Fibroblast of pulmonary artery (primary cell): ENCODE measurements around the gene HIKESHI.
A peak's percentile ranks its signal among the peaks of the same experiment; 100 is the strongest.
"Not testable (repeated sequence)": the region's sequence is repeated elsewhere in the genome, so short reads cannot be mapped to it uniquely, and the experiment has no call there.

Experiments
- DNase-seq: peaks from one replicate; pipeline ENCODE4 v3.0.0-alpha.2; 2010; ENCODE audit warnings: low read depth
- H3K4me3 ChIP-seq: replicated peaks from 2 replicates; pipeline ENCODE4 v1.5.1; 2011; ENCODE audit warnings: low read depth, mild to moderate bottlenecking, control low read depth, low read length, moderate library complexity
- CTCF ChIP-seq: IDR thresholded peaks from 2 replicates; pipeline ENCODE4 v1.5.1; 2011; ENCODE audit warnings: mild to moderate bottlenecking, control low read depth, low read length, inconsistent platforms; ENCODE audit errors: missing control alignments

Gene HIKESHI

GRCh38 chr11:86275493-86276370 is 26.3 kb upstream of the HIKESHI start:
- TF ChIP-seq CTCF = no peak
- no peak overlapping the region for H3K4me3 ChIP-seq
- no peak for DNase-seq

GRCh38 chr11:86277741-86278140 is 24.3 kb upstream of the HIKESHI start:
- no peak for DNase-seq
- H3K4me3 ChIP-seq = no peak overlapping the region
- TF ChIP-seq CTCF = no peak

GRCh38 chr11:86278226-86278625 is 23.8 kb upstream of the HIKESHI start:
- no peak overlapping the region for H3K4me3 ChIP-seq
- TF ChIP-seq CTCF = no peak
- DNase-seq = no peak

- no peak for TF ChIP-seq CTCF
- DNase-seq = no peak
- no peak overlapping the region for H3K4me3 ChIP-seq
These were observed 22.3 kb upstream of the HIKESHI start for GRCh38 chr11:86279747-86280146.

GRCh38 chr11:86287468-86287796 is 14.6 kb upstream of the HIKESHI start:
- TF ChIP-seq CTCF = no peak
- no peak overlapping the region for H3K4me3 ChIP-seq
- DNase-seq = no peak

GRCh38 chr11:86288776-86289507 is 13.1 kb upstream of the HIKESHI start:
- no peak for TF ChIP-seq CTCF
- H3K4me3 ChIP-seq = no peak overlapping the region
- peak; percentile 17 for DNase-seq

GRCh38 chr11:86289508-86290280 is 12.3 kb upstream of the HIKESHI start:
- not testable (repeated sequence) for H3K4me3 ChIP-seq
- peak; percentile 36 for DNase-seq
